ENCODE measurements around the gene PCSK1N. TPM values are rescaled to one million over a fixed set of nuclear protein-coding genes. Genes with fewer than 3 reads are reported as not detected.

The PCSK1N gene
- total and polyA plus RNA-seq, 9 of the 15 experiments (the other 6 are each of a cell fraction or from before 2014, with no cell fraction given): 0.07 to 0.55 (median 0.54) TPM; not detected in 6

GRCh38 chrX:48785540-48786214 lies 49.7 kb downstream of the PCSK1N start (continued):
- TF ChIP-seq ZBTB33 (CRISPR knock-in tag; IDR thresholded peaks at IDR 0.05) (no peak), NR1H2 (CRISPR knock-in tag; IDR thresholded peaks at IDR 0.05) (no peak), HBP1 (CRISPR knock-in tag; IDR thresholded peaks at IDR 0.05) (0 out of 2 replicates have a peak, but pooled peaks have one; percentile 28), ARID2 (IDR thresholded peaks at IDR 0.05) (no peak), CLOCK (CRISPR knock-in tag; IDR thresholded peaks at IDR 0.05; ENCODE audit: borderline replicate concordance) (no peak), SNIP1 (IDR thresholded peaks at IDR 0.05; ENCODE audit: low read depth) (no peak), SAP30 (IDR thresholded peaks at IDR 0.05; ENCODE audit: borderline replicate concordance, insufficient read depth, low read depth, low read length, poor library complexity, severe bottlenecking) (no peak), NFE2 (IDR thresholded peaks at IDR 0.05; ENCODE audit: low read depth) (no peak), ARID1B (IDR thresholded peaks at IDR 0.05) (peak; percentile 91), ZNF551 (CRISPR knock-in tag; IDR thresholded peaks at IDR 0.05) (no peak), PREB (CRISPR knock-in tag; IDR thresholded peaks at IDR 0.05) (no peak), FIP1L1 (IDR thresholded peaks at IDR 0.05; ENCODE audit: low read depth, low read length, poor library complexity, severe bottlenecking) (no peak), SREBF2 (CRISPR knock-in tag; IDR thresholded peaks at IDR 0.05) (0 out of 2 replicates have a peak, but pooled peaks have one; percentile 44), SIN3A (IDR thresholded peaks at IDR 0.05; ENCODE audit: borderline replicate concordance in 2 of 2, control insufficient read depth in 1 of 2, low read depth in 2 of 2, low read length in 2 of 2) (no peak), LEF1 (IDR thresholded peaks at IDR 0.05) (no peak), IRF2 (CRISPR knock-in tag; IDR thresholded peaks at IDR 0.05) (no peak), ARID3B (CRISPR knock-in tag; IDR thresholded peaks at IDR 0.05; ENCODE audit: borderline replicate concordance) (no peak), TFAM (CRISPR knock-in tag; conservative IDR thresholded peaks at IDR 0.05) (no peak), ARHGAP35 (IDR thresholded peaks at IDR 0.05; ENCODE audit: partially characterized antibody) (no peak)

Data from K562 (cell line).